ENCODE results near the gene OSBPL5. TPM values are rescaled to one million over a fixed set of nuclear protein-coding genes. Genes with fewer than 3 reads are reported as not detected.

The OSBPL5 gene
- total and polyA plus RNA-seq, 2 of the 4 experiments (the other 2 are of a cell fraction): 14.9 to 22.3 TPM

DNA sequence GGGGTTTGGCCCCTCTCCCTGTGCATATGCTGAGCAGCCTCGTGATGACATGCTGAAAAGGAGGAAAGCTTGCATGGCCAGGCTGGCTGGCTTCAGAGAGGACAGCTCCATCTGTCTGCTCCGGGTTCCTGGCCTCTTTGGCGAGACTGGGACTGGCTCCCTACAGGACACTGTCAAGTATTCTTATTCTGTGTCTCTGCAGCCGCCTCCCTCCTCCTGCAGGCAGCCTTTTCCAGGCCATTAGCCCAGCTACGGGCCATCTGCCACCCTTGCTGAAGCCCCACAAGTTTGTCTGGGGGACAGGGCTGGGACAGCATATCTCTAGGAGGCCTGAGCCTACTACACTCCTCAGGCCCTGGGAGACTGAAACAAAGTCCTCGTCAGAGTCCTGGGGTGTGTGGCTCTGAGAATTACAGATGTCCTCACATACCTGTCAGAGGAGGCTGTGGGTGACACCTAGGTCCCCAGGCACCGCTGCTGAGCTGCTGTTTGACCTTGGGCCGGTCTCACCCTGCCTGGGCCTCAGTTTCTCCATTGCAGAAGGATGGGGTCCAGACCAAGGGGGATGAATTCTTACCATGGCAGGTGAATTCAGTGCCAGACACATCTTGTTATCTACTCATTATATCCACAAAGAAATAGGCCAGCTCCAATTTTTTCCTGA is 42.5 kb upstream of the OSBPL5 start:
- intact Hi-C loops (cut with micrococcal nuclease) (no loop called here), dilution Hi-C loops (cut with HindIII; ENCODE audit: low sequenced_read_pairs, unreplicated experiment) (no loop called here)

More for the DNA sequence above, 42.5 kb upstream of the OSBPL5 start:
- DNase-seq (no peak), ATAC-seq (ENCODE audit: low read depth) (no peak)
- in situ Hi-C loops (cut with MboI; ENCODE audit: low sequenced_read_pairs): no loop called here
- H3K4me1 ChIP-seq (ENCODE audit: control insufficient read depth, insufficient read depth, low read length): no peaks in the 10 kb centered on the region; the same call in 1 of the 2 replicates
- no peak overlapping the region for H2AFZ ChIP-seq (replicated peaks; ENCODE audit: low read length, poor library complexity)
- no peak overlapping the region for H3K27ac ChIP-seq (ENCODE audit: insufficient read depth, low read length)
- H3K4me3 ChIP-seq (ENCODE audit: insufficient read depth, low read depth, low read length): no peak overlapping the region
- no peak overlapping the region for H3K23ac ChIP-seq (ENCODE audit: low read depth, low read length)
- H4K20me1 ChIP-seq (ENCODE audit: insufficient read depth, low read length): no peaks in the 10 kb centered on the region
- CTCF ChIA-PET: interaction anchor here (0.8 kb wide), 1 partner anchor 13 kb away, joined by 5 read pairs; no protein-coding TSS in a partner anchor
- H3K56ac ChIP-seq (ENCODE audit: extremely low read depth, insufficient read depth, low read length): no peak overlapping the region
- no peak overlapping the region for H2BK120ac ChIP-seq (ENCODE audit: low read depth, low read length)
- H3K79me1 ChIP-seq (ENCODE audit: low read depth in 1 of 2, low read length in 2 of 2): no peaks in the 10 kb centered on the region
- H3K36me3 ChIP-seq (ENCODE audit: control insufficient read depth, insufficient read depth, low read length): no peaks in the 10 kb centered on the region
- no peak overlapping the region for H2BK15ac ChIP-seq (ENCODE audit: low read depth, low read length)
- TF ChIP-seq RFX5 (IDR thresholded peaks at IDR 0.05; ENCODE audit: low read depth, low read length) (no peak), BHLHE40 (IDR thresholded peaks at IDR 0.05; ENCODE audit: low read depth, low read length) (no peak), SMC3 (IDR thresholded peaks at IDR 0.05; ENCODE audit: low read depth, low read length) (no peak), USF2 (IDR thresholded peaks at IDR 0.05; ENCODE audit: low read depth, low read length) (no peak), CTCF (conservative IDR thresholded peaks at IDR 0.05; ENCODE audit: low read depth, low read length) (no peak), FOS (IDR thresholded peaks at IDR 0.05; ENCODE audit: low read depth, low read length) (no peak), RCOR1 (IDR thresholded peaks at IDR 0.05; ENCODE audit: insufficient replicate concordance, low read length) (no peak), MAFK (IDR thresholded peaks at IDR 0.05; ENCODE audit: low read depth, low read length) (no peak), RAD21 (IDR thresholded peaks at IDR 0.05; ENCODE audit: low read length) (no peak), POLR2A (IDR thresholded peaks at IDR 0.05; ENCODE audit: low read depth, low read length) (no peak), MAZ (IDR thresholded peaks at IDR 0.05; ENCODE audit: borderline replicate concordance, low read depth, low read length) (no peak), NFE2L2 (IDR thresholded peaks at IDR 0.05; ENCODE audit: low read depth, low read length) (no peak), CHD1 (IDR thresholded peaks at IDR 0.05; ENCODE audit: low read depth, low read length) (no peak), MXI1 (IDR thresholded peaks at IDR 0.05; ENCODE audit: borderline replicate concordance, low read depth, low read length) (no peak), CEBPB (IDR thresholded peaks at IDR 0.05; ENCODE audit: low read depth, low read length) (no peak)
- TF ChIP-seq, protein P1, sequence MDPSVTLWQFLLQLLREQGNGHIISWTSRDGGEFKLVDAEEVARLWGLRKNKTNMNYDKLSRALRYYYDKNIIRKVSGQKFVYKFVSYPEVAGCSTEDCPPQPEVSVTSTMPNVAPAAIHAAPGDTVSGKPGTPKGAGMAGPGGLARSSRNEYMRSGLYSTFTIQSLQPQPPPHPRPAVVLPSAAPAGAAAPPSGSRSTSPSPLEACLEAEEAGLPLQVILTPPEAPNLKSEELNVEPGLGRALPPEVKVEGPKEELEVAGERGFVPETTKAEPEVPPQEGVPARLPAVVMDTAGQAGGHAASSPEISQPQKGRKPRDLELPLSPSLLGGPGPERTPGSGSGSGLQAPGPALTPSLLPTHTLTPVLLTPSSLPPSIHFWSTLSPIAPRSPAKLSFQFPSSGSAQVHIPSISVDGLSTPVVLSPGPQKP (IDR thresholded peaks at IDR 0.05; ENCODE audit: borderline replicate concordance, low read depth, low read length): no peak
- H2AK5ac ChIP-seq (ENCODE audit: low read depth, low read length): no peak overlapping the region
- no TSS peak for BruUV-seq (replicated peaks)
- H3K4ac ChIP-seq (ENCODE audit: low read depth, low read length): no peak overlapping the region
- no peak overlapping the region for H4K5ac ChIP-seq (ENCODE audit: low read depth, low read length)
- H4K8ac ChIP-seq (ENCODE audit: low read depth in 2 of 2, low read length in 2 of 2): no peak overlapping the region
- no peak overlapping the region for H3K9ac ChIP-seq (ENCODE audit: low read depth, low read length)
- H3K14ac ChIP-seq (replicated peaks; ENCODE audit: low read depth, low read length): no peak overlapping the region
- 20% methylated on average over 1 of the region's 8 CpGs; no CpG with 5 or more reads in 1 of the 2 experiments for WGBS, 2 experiments (ENCODE audit: extremely low coverage in 2 of 2, insufficient read length in 1 of 2)
- POLR2A ChIA-PET (ENCODE audit: unreplicated experiment): no interaction called here
- H4K91ac ChIP-seq (ENCODE audit: insufficient read depth, low read depth, low read length): no peak overlapping the region
- no peak overlapping the region for H2AK9ac ChIP-seq (replicated peaks; ENCODE audit: low read depth, low read length, poor library complexity)
- H3K27me3 ChIP-seq (ENCODE audit: control insufficient read depth, insufficient read depth, low read length): peaks cover 42% of the 10 kb centered on the region
- H3K9me1 ChIP-seq (ENCODE audit: insufficient read depth, low read length): no peaks in the 10 kb centered on the region
- peaks cover 9% of the 10 kb centered on the region for H3K9me3 ChIP-seq (ENCODE audit: control insufficient read depth, insufficient read depth, low read length)
- no peak overlapping the region for H2BK5ac ChIP-seq (ENCODE audit: low read depth, low read length, poor library complexity, severe bottlenecking)
- no peak overlapping the region for H3K18ac ChIP-seq (ENCODE audit: low read depth, low read length)
- H2BK20ac ChIP-seq (ENCODE audit: low read depth, low read length): no peak overlapping the region
- no peak overlapping the region for H3K4me2 ChIP-seq (ENCODE audit: low read depth, low read length)

Measured in IMR-90 (cell line).